HEK293T (cell line): ENCODE results near the gene LHX4.
"Not testable (repeated sequence)": the region's sequence is repeated elsewhere in the genome, so short reads cannot be mapped to it uniquely, and the experiment has no call there.

Experiments used
- CTCF ChIA-PET: fragments of 350-600 bp; formaldehyde crosslinking; extraction: SDS; loops from one replicate; lab custom pipeline; 2021; ENCODE audit warnings: antibody characterized with exemption, inconsistent platforms; lab: Yijun Ruan, JAX
- POLR2A ChIA-PET: fragments of 350-600 bp; formaldehyde crosslinking; extraction: SDS; loops from one replicate; lab custom pipeline; 2020; ENCODE audit warnings: antibody characterized with exemption, inconsistent platforms; lab: Yijun Ruan, JAX
- DNase-seq: peaks from one replicate; pipeline ENCODE4 v3.0.0; 2012; ENCODE audit warnings: mixed read lengths; ENCODE audit errors: extremely low spot score
- ARNT ChIP-seq: fragments of 450-650 bp; IDR thresholded peaks from 2 replicates; pipeline ENCODE4 v1.6.1; 2017; ENCODE audit warnings: mild to moderate bottlenecking
- BHLHE40 ChIP-seq: fragments of 450-650 bp; IDR thresholded peaks from 2 replicates; pipeline ENCODE4 v1.6.1; 2016; ENCODE audit warnings: mild to moderate bottlenecking, moderate library complexity, borderline replicate concordance
- CTBP1 ChIP-seq: fragments of 450-650 bp; IDR thresholded peaks from 2 replicates; pipeline ENCODE4 v1.6.1; 2016; ENCODE audit warnings: borderline replicate concordance
- ELF4 ChIP-seq: fragments of 450-650 bp; IDR thresholded peaks from 2 replicates; pipeline ENCODE4 v1.6.1; 2017; ENCODE audit warnings: antibody characterized with exemption
- FOXA1 ChIP-seq: fragments of 450-650 bp; IDR thresholded peaks from 2 replicates; pipeline ENCODE4 v1.6.1; 2016; ENCODE audit warnings: mild to moderate bottlenecking
- FOXK2 ChIP-seq: fragments of 450-650 bp; IDR thresholded peaks from 2 replicates; pipeline ENCODE4 v1.6.1; 2016; ENCODE audit warnings: mild to moderate bottlenecking
- FOXM1 ChIP-seq: fragments of 450-650 bp; IDR thresholded peaks from 2 replicates; pipeline ENCODE4 v1.6.1; 2017; ENCODE audit warnings: mild to moderate bottlenecking, borderline replicate concordance
- HDGF ChIP-seq: fragments of 450-650 bp; IDR thresholded peaks from 2 replicates; pipeline ENCODE4 v1.6.1; 2017; ENCODE audit warnings: antibody characterized with exemption, borderline replicate concordance
- L3MBTL2 ChIP-seq: fragments of 450-650 bp; conservative IDR thresholded peaks from 2 replicates; pipeline ENCODE4 v1.6.1; 2016; ENCODE audit warnings: mild to moderate bottlenecking
- LEF1 ChIP-seq: fragments of 450-650 bp; IDR thresholded peaks from 2 replicates; pipeline ENCODE4 v1.6.1; 2017; ENCODE audit warnings: mild to moderate bottlenecking, borderline replicate concordance
- NFRKB ChIP-seq: fragments of 450-650 bp; IDR thresholded peaks from 2 replicates; pipeline ENCODE4 v1.6.1; 2016; ENCODE audit warnings: mild to moderate bottlenecking, moderate library complexity
- PKNOX1 ChIP-seq: fragments of 450-650 bp; IDR thresholded peaks from 2 replicates; pipeline ENCODE4 v1.6.1; 2016
- SP1 ChIP-seq: fragments of 450-650 bp; IDR thresholded peaks from 2 replicates; pipeline ENCODE4 v1.6.1; 2017
- SUZ12 ChIP-seq: fragments of 450-650 bp; IDR thresholded peaks from 2 replicates; pipeline ENCODE4 v1.6.1; 2016; ENCODE audit warnings: mild to moderate bottlenecking
- TARDBP ChIP-seq: fragments of 450-650 bp; IDR thresholded peaks from 2 replicates; pipeline ENCODE4 v1.6.1; 2016
- ZNF384 ChIP-seq: fragments of 450-650 bp; IDR thresholded peaks from 2 replicates; pipeline ENCODE4 v1.6.1; 2016

LHX4 gene

GRCh38 chr1:180201451-180202200 is 28.4 kb upstream of the LHX4 start:
- DNase-seq: no peak
- POLR2A ChIA-PET: no interaction called here
- CTCF ChIA-PET: interaction anchor here (1.0 to 1.3 kb wide), 2 partner anchors 13 to 21 kb away, joined by 3 to 4 read pairs; no protein-coding TSS in a partner anchor
- TF ChIP-seq NFRKB (no peak), ELF4 (no peak), FOXM1 (no peak), BHLHE40 (no peak), FOXA1 (no peak), TARDBP (no peak), ARNT (no peak), ZNF384 (no peak), HDGF (no peak), FOXK2 (no peak), LEF1 (no peak), SP1 (no peak), SUZ12 (no peak), PKNOX1 (no peak), CTBP1 (no peak), L3MBTL2 (no peak)

- CTCF ChIA-PET: interaction anchor here (0.7 kb wide), 1 partner anchor 29 kb away, joined by 3 read pairs; no protein-coding TSS in a partner anchor
- DNase-seq, POLR2A ChIA-PET: not testable (repeated sequence)
Observed at GRCh38 chr1:180202588-180202987, 27.5 kb upstream of the LHX4 start.

GRCh38 chr1:180204231-180204630 is 25.8 kb upstream of the LHX4 start:
- ChIA-PET CTCF (interaction anchor here (1.0 kb wide), 1 partner anchor 49 kb away, joined by 3 read pairs; no protein-coding TSS in a partner anchor), POLR2A (no interaction called here)
- no peak for DNase-seq
- TF ChIP-seq FOXK2 (no peak), BHLHE40 (no peak), ELF4 (no peak), PKNOX1 (no peak), HDGF (no peak), LEF1 (no peak), ARNT (no peak), CTBP1 (no peak), TARDBP (no peak), SP1 (no peak), SUZ12 (no peak)

- ChIA-PET CTCF (no interaction called here), POLR2A (no interaction called here)
- TF ChIP-seq SP1 (no peak), L3MBTL2 (no peak), ELF4 (no peak)
Observed at GRCh38 chr1:180206581-180206980, 23.5 kb upstream of the LHX4 start.

DNA sequence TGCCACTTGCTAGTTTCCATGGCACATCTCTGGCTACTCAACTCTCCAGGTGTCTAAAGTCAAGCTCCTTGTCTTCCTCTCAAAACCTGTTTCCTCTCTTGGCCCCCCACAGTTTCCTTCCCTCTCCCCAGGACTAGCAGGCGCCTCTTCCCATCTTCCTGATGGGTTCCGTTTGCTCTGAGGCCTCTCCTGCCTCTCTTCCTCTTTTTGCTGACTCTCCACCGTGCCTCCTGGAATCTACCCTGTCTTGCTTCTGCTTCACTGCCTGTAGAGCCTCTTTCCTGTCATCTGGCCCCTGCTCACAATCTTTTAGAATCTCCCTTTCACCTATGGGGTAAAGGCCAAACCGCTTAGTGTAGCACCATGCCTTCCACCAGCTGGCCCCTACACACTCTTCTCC is 21.8 kb upstream of the LHX4 start:
- CTCF ChIA-PET: no interaction called here
- TF ChIP-seq TARDBP (no peak), CTBP1 (no peak), SP1 (no peak), PKNOX1 (no peak), ZNF384 (no peak), HDGF (no peak), FOXA1 (no peak), BHLHE40 (no peak), SUZ12 (no peak), FOXM1 (no peak), ELF4 (no peak), FOXK2 (no peak), ARNT (no peak), L3MBTL2 (no peak)
- POLR2A ChIA-PET: no interaction called here
- no peak for DNase-seq

More at GRCh38 chr1:180206581-180206980, 23.5 kb upstream of the LHX4 start:
- DNase-seq: no peak

- ChIA-PET CTCF (no interaction called here), POLR2A (interaction anchor here (1.2 kb wide), 1 partner anchor 20 kb away, joined by 3 read pairs; the partner anchor contains the start of gene LHX4)
- no peak for DNase-seq
- no peak for TF ChIP-seq BHLHE40
- no peak for TF ChIP-seq ARNT
- no peak for TF ChIP-seq SUZ12
- no peak for TF ChIP-seq PKNOX1
- TF ChIP-seq SP1: no peak
- no peak for TF ChIP-seq CTBP1
- TF ChIP-seq LEF1: no peak
- no peak for TF ChIP-seq FOXA1
- TF ChIP-seq FOXK2: no peak
- no peak for TF ChIP-seq FOXM1
- no peak for TF ChIP-seq NFRKB
- no peak for TF ChIP-seq TARDBP
- TF ChIP-seq L3MBTL2: no peak
- TF ChIP-seq ELF4: no peak
- no peak for TF ChIP-seq HDGF
- no peak for TF ChIP-seq ZNF384
Observed at GRCh38 chr1:180210008-180210620, 19.9 kb upstream of the LHX4 start.
